ENCODE measurements around the gene SMARCC1.

The SMARCC1 gene

GRCh38 chr3:47592066-47592795, 189.5 kb downstream of the SMARCC1 start:
- FAIRE-seq (no peak), DNase-seq (ENCODE audit: low spot score) (no peak)

DNA sequence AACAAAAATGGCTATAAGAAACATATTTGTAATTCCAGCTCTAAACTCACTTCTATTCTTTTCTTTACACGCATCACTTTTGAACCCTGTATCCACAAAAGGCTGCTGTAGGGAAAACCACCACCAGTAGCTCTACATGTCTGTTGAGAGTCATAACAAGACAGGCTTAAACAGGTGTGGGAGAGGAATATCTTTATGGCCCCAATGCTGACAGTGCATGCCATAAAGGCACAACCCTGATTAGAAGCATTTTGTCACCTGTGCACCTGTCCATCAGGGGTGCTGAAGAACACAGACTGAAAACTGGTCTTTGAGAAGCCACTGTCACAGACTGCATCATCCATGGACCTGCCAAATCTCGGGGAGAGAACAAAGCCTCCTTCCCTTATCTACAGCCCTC, 191.5 kb downstream of the SMARCC1 start:
- DNase-seq (ENCODE audit: low spot score) = no peak

DNA sequence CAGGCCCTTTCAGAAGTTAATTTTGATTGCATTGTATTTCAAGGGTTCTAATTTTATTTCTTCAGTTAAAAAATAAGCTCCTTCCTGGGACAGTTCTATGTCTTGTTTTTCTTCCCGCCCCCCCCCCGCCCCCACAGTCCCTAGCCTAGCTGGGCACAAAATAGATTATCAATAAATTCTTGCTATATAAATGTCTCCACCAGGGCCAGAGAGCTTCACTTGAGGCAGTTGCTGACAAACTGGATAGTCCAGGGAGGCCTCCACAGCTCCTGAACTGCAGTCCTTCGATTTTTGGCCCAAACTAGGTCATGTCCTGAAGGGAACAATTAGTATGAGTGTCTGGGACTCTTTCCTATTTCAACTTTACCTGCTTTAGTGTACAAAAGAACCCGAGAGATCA, 193.1 kb downstream of the SMARCC1 start:
- no peak for DNase-seq (ENCODE audit: low spot score)
- no peak for FAIRE-seq

More for the DNA sequence above, 191.5 kb downstream of the SMARCC1 start:
- FAIRE-seq = no peak

GRCh38 chr3:47588053-47588452, 193.6 kb downstream of the SMARCC1 start:
- no peak for FAIRE-seq

GRCh38 chr3:47586746-47587145, 194.9 kb downstream of the SMARCC1 start:
- DNase-seq (ENCODE audit: low spot score) (no peak), FAIRE-seq (no peak)

More at GRCh38 chr3:47588053-47588452, 193.6 kb downstream of the SMARCC1 start:
- no peak for DNase-seq (ENCODE audit: low spot score)

DNA sequence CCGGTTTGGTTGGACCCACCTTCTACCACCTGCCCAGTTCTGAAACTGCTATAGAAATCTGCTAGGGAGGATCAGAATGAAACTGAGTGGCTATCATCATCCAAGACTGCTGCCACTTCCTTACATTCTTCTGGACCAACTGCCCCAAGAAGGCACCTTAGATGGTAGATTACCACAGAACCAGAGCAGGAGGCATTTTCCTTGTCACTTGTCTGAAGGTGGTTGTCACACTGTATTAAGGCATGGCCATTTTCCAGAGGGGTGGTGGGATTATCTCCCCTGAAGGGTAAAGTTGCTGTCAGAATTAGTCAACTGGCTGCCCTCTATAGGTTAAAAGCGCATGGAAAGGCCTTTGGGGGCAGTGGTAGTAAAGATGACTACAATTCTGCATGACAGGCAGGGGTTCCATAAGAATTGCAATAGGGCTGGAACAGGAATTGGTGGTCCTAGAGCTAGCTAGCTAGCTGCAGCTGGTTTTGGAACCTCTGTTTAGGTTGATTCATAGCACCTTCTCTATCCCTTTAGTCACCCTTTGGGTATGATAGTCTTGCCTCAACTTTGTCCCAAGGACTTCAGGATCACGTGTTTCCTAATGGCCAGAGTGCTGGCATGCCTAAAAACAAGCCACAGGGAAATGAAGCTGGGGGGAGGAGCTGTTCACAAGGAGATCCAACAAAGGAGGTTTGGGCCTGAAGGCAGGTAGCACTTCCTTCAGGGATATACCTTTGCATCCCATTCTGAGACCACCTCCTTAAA, 198.2 kb downstream of the SMARCC1 start:
- FAIRE-seq = no peak
- no peak for DNase-seq (ENCODE audit: low spot score)

DNA sequence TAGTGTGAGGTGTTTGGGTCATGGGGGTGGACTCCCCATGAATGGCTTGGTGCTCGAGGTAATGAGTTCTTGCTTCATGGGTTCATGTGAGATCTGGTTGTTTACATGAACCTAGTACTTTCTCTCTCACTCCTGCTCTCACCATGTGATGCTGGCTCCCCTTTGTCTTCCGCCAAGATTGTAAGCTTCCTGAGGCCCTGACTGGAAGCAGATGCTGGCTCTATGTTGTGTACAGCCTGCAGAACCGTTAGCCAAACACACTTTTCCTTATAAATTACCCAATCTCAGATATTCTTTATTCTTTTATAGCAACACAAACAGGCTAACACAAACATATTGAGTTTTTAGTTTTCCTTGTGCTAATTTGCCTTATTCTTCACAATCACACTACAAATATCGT, 199.9 kb downstream of the SMARCC1 start:
- DNase-seq (ENCODE audit: low spot score) (no peak), FAIRE-seq (no peak)

DNA sequence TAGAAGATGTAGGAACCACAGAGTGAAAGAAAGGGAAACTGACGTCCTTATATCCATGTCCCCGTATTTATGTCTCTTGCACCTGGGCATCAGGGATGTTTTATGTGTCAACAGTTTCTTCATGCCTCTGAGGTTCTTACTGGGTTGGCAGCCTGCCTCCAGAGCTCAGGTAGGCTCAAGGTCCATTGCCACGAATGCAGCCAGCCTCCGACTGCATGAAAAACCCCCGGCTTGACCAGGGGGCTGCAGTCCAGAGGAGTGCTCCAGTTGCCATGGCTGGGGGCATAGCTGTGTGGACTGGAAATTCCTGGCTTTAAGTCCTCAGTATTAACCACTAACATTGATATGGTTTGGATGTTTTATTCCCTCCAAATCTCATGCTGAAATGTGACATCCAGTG, 200.3 kb downstream of the SMARCC1 start:
- no peak for FAIRE-seq

DNA sequence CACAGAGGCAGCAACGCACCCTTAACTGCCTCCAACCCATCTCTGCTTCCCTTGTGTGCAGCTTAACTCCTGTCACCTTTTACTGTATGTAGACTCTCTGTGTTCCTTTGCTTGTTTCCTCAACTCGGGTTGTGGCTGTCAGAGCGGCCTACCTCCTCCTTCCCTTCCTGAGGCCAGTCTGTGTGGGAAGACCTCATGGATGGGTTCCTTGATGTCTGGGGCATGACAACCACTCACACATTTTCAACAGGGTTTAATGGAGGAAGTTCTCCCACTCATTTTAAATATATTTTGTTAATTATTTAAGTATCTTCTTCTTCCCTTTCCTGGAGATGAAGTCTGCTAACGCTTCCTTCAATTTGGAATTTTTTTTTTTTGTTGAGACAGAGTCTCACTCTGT, 201.2 kb downstream of the SMARCC1 start:
- DNase-seq (ENCODE audit: low spot score) (no peak), FAIRE-seq (no peak)

More for the DNA sequence above, 200.3 kb downstream of the SMARCC1 start:
- no peak for DNase-seq (ENCODE audit: low spot score)

DNA sequence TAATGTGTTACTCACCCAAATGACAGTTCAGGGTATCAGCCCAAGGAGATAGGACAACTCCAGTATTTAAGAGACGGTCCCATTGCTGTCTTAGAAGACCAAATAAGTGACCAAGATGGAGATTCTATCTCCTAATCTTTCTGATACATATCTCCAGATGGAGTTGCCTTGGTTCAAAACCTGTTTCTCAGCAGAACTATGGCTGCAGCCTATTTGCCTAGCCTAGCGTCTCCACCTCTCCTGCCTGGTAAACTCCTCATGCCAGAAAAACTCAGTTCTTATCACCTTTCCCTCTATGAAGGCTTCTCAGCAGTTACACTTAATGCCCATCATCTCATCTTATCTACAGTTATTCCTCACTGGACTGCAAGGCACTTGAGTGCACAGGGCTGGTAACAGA, 201.8 kb downstream of the SMARCC1 start:
- no peak for DNase-seq (ENCODE audit: low spot score)
- no peak for FAIRE-seq

- FAIRE-seq (no peak), DNase-seq (ENCODE audit: low spot score) (peak; percentile 55)
These were observed 202.7 kb downstream of the SMARCC1 start, which contains the start of gene CSPG5 for GRCh38 chr3:47578691-47579632. Gene CSPG5, minus strand, starts transcription at chr3:47578865. Its CDS starts 172 bp downstream, at chr3:47578693.

GRCh38 chr3:47578119-47578632, 203.5 kb downstream of the SMARCC1 start:
- FAIRE-seq = no peak
- DNase-seq (ENCODE audit: low spot score) = peak; percentile 88

- FAIRE-seq = no peak
- DNase-seq (ENCODE audit: low spot score) = no peak
These were observed 204.0 kb downstream of the SMARCC1 start for GRCh38 chr3:47577583-47578118.

GRCh38 chr3:47573190-47574172, 208.2 kb downstream of the SMARCC1 start:
- no peak for DNase-seq (ENCODE audit: low spot score)
- FAIRE-seq = no peak

DNA sequence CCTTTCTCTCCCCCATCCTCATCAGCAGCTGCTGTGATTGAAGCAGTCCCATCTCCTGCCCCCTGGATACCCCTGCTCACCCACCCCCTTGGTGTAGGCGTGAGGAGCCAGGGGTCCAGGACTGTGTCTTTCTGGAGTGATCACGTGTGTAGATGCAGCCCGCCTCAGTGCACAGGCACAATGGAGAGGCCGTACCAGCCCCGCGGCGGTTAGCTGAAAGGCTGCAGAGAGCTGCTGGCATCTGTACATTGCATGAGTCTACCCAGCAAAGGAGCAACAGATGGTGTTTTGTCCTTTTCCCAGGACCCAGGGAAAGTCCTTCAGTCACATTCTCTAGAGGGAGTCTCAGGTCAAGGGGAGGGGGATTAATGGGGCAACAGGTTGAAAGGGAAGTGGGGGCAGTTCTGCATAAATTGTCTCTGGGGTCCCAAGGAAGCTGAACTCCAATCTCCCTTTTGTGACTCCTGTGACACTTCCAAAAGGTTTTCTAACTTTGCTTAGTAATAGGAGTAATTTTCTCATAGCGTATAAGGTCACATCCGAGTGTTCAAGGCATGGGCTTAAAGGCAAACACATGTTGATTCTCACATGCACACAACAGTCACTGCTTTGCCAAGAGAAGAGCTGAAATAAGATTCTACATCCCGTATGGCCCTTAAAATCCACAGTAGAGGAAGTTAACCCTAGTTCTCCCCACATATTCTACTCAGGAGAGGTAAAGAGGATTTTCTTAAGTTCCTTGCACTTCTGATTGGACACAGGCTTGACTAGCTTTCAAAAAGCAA, 210.1 kb downstream of the SMARCC1 start:
- DNase-seq (ENCODE audit: low spot score) (no peak), FAIRE-seq (no peak)

GRCh38 chr3:47568901-47569300, 212.8 kb downstream of the SMARCC1 start:
- FAIRE-seq (peak; percentile 56), DNase-seq (ENCODE audit: low spot score) (no peak)

DNA sequence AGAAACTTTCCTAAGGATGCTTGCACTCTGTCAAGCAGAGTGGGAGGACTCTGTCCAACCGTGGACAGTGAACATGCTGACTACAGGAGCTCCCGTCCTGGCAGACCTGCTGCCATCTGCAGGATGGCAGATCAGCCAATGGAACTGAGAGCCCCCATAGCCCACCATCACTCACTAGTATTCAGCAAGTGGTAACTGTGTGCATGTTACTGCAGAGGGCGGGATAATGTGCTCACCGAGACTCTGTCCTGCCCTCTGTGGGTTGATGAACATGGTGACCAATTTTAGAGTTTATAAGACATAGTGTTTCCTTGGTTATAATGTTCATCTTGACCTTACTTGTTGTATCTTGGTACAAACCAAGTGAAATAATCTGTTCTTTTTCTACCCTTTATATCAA, 214.5 kb downstream of the SMARCC1 start:
- FAIRE-seq = no peak
- no peak for DNase-seq (ENCODE audit: low spot score)

- DNase-seq (ENCODE audit: low spot score) (no peak), FAIRE-seq (no peak)
These were observed 215.0 kb downstream of the SMARCC1 start for GRCh38 chr3:47566667-47567066.

Data from urothelium cell line (cell line).